Liver (tissue), 3 donors: ENCODE measurements around the gene FUOM.

ENCODE experiments used
- CTCF ChIP-seq: fragments of 150-350 bp; IDR thresholded peaks from 2 replicates; pipeline ENCODE4 v1.5.1; 2017; ENCODE audit warnings: improper control_type of control experiment, low read depth, low read length; ENCODE audit not compliant: missing input control
- EGR1 ChIP-seq, 2 donors: IDR thresholded peaks; 2 replicates each; pipeline ENCODE4 v1.6.1; 2016 to 2018; ENCODE audit warnings: antibody characterized with exemption in 2 of 2, low read depth in 2 of 2
- FOXA2 ChIP-seq: IDR thresholded peaks from 2 replicates; pipeline ENCODE4 v1.6.1; 2016; ENCODE audit warnings: antibody characterized with exemption
- JUND ChIP-seq, 2 donors: IDR thresholded peaks; 2 replicates each; pipeline ENCODE4 v1.6.1; 2016; ENCODE audit warnings: antibody characterized with exemption in 2 of 2
- MAX ChIP-seq: IDR thresholded peaks from 2 replicates; pipeline ENCODE4 v1.6.1; 2016; ENCODE audit warnings: antibody characterized with exemption
- RXRA ChIP-seq, 2 donors: IDR thresholded peaks; 2 replicates each; pipeline ENCODE4 v1.6.1; 2017 to 2018; ENCODE audit warnings: antibody characterized with exemption in 2 of 2, mild to moderate bottlenecking in 1 of 2
- TAF1 ChIP-seq: conservative IDR thresholded peaks from 2 replicates; pipeline ENCODE4 v1.6.1; 2016; ENCODE audit warnings: antibody characterized with exemption, mild to moderate bottlenecking
- YY1 ChIP-seq: IDR thresholded peaks from 2 replicates; pipeline ENCODE4 v1.6.1; 2016; ENCODE audit warnings: antibody characterized with exemption, mild to moderate bottlenecking
- ZBTB33 ChIP-seq: IDR thresholded peaks from 2 replicates; pipeline ENCODE4 v1.6.1; 2016; ENCODE audit warnings: antibody characterized with exemption
- donor health status: healthy.
- donor health status: healthy.

GRCh38 chr10:133309720-133310398, 48.0 kb downstream of the FUOM start:
- TF ChIP-seq FOXA2 (no peak), CTCF (no peak), EGR1 (IDR thresholded peaks at IDR 0.05; ENCODE audit: low read depth in 2 of 2) (no peak), JUND (IDR thresholded peaks at IDR 0.05) (no peak), RXRA (IDR thresholded peaks at IDR 0.05) (no peak), YY1 (no peak), TAF1 (no peak), MAX (no peak), ZBTB33 (no peak)
